ENCODE data around the gene COL20A1.

GRCh38 chr20:63284544-63284949 lies 8.4 kb upstream of the COL20A1 start:
- TF ChIP-seq POLR2A (IDR thresholded peaks at IDR 0.05) (no peak), CTCF (IDR thresholded peaks at IDR 0.05) (no peak)

All from testis (tissue), 2 donors.